GM23338 (cell line): ENCODE results near the gene QKI. TPM values are rescaled to one million over a fixed set of nuclear protein-coding genes. Genes with fewer than 3 reads are reported as not detected.

Experiments used
- ATAC-seq: fragments of 200-7000 bp; cut with Tn5 transposase; 3 replicates; pipeline ENCODE4 v1.9.1; 2020
- DNase-seq: peaks from one replicate; pipeline ENCODE4 v3.0.0-alpha.2; 2015; ENCODE audit warnings: low spot score
- H2AFZ ChIP-seq: fragments of 200-600 bp; sonication (generic); 2 replicates; pipeline ENCODE4 v1.8.0; 2016; ENCODE audit warnings: antibody characterized with exemption, mild to moderate bottlenecking, moderate library complexity
- H3F3A ChIP-seq: fragments of 200-600 bp; sonication (generic); replicated peaks from 2 replicates; pipeline ENCODE4 v1.8.0; 2017; ENCODE audit warnings: antibody characterized with exemption, mixed run types, low read depth
- H3K27ac ChIP-seq: fragments of 200-600 bp; sonication (generic); 2 replicates; pipeline ENCODE4 v1.6.1; 2016; ENCODE audit warnings: low read depth
- H3K27me3 ChIP-seq: fragments of 200-600 bp; sonication (generic); 2 replicates; pipeline ENCODE4 v1.8.0; 2016; ENCODE audit warnings: mild to moderate bottlenecking, mixed run types, moderate library complexity; ENCODE audit not compliant: insufficient read depth
- H3K36me3 ChIP-seq: fragments of 200-600 bp; sonication (generic); 2 replicates; pipeline ENCODE4 v1.8.0; 2016; ENCODE audit warnings: mild to moderate bottlenecking; ENCODE audit not compliant: insufficient read depth
- H3K4me1 ChIP-seq: fragments of 200-600 bp; sonication (generic); 2 replicates; pipeline ENCODE4 v1.8.0; 2016; ENCODE audit warnings: mild to moderate bottlenecking, moderate library complexity; ENCODE audit not compliant: insufficient read depth
- H3K4me2 ChIP-seq: fragments of 200-600 bp; sonication (generic); 2 replicates; pipeline ENCODE4 v1.7.1; 2017; ENCODE audit warnings: mixed run types
- H3K4me3 ChIP-seq: fragments of 200-600 bp; sonication (generic); 2 replicates; pipeline ENCODE4 v1.6.1; 2016; ENCODE audit warnings: mixed run types
- H3K79me2 ChIP-seq: fragments of 200-600 bp; sonication (generic); replicated peaks from 2 replicates; pipeline ENCODE4 v1.8.0; 2017; ENCODE audit warnings: mild to moderate bottlenecking; ENCODE audit not compliant: insufficient read depth
- H3K9me2 ChIP-seq: fragments of 200-600 bp; sonication (generic); 2 replicates; pipeline ENCODE4 v1.8.0; 2017; ENCODE audit not compliant: insufficient read depth
- H4K20me1 ChIP-seq: fragments of 200-600 bp; sonication (generic); replicated peaks from 2 replicates; pipeline ENCODE4 v1.8.0; 2017; ENCODE audit warnings: mild to moderate bottlenecking; ENCODE audit not compliant: insufficient read depth
- H3K27ac Mint-ChIP-seq: 2 replicates; pipeline ENCODE4 v1.8.0; 2020; ENCODE audit warnings: inconsistent platforms, mild to moderate bottlenecking, moderate library complexity, mixed read lengths
- H3K27me3 Mint-ChIP-seq: 3 replicates; pipeline ENCODE4 v1.8.0; 2022; ENCODE audit warnings: low read depth, mild to moderate bottlenecking, moderate library complexity, mixed read lengths, inconsistent platforms; ENCODE audit not compliant: insufficient read depth, poor library complexity
- H3K36me3 Mint-ChIP-seq: 3 replicates; pipeline ENCODE4 v1.8.0; 2021; ENCODE audit warnings: low read depth, mild to moderate bottlenecking, inconsistent platforms, moderate library complexity, mixed read lengths
- H3K4me1 Mint-ChIP-seq: 3 replicates; pipeline ENCODE4 v1.8.0; 2020; ENCODE audit warnings: mild to moderate bottlenecking, inconsistent platforms, mixed read lengths
- H3K4me3 Mint-ChIP-seq: 3 replicates; pipeline ENCODE4 v1.8.0; 2021; ENCODE audit warnings: moderate library complexity, mild to moderate bottlenecking, inconsistent platforms, mixed read lengths
- H3K9me3 Mint-ChIP-seq: 3 replicates; pipeline ENCODE4 v1.8.0; 2020; ENCODE audit warnings: moderate library complexity, mild to moderate bottlenecking, inconsistent platforms, mixed read lengths
- CREB1 ChIP-seq: fragments of 250-450 bp; sonication (Bioruptor Pico); IDR thresholded peaks from 2 replicates; pipeline ENCODE4 v1.5.0; 2020; ENCODE audit warnings: low read depth, mild to moderate bottlenecking, moderate library complexity
- EZH2 ChIP-seq: fragments of 200-600 bp; sonication (generic); IDR thresholded peaks from one replicate; pipeline ENCODE4 v1.8.0; 2017; ENCODE audit warnings: antibody characterized with exemption, mild to moderate bottlenecking, low read depth; ENCODE audit not compliant: unreplicated experiment
- EZH2phosphoT487 ChIP-seq: fragments of 200-600 bp; sonication (generic); IDR thresholded peaks from one replicate; pipeline ENCODE4 v1.8.1; 2018; ENCODE audit warnings: antibody characterized with exemption; ENCODE audit not compliant: unreplicated experiment
- JUNB ChIP-seq: IDR thresholded peaks from one replicate; pipeline ENCODE4 v1.6.1; 2016; ENCODE audit warnings: antibody characterized with exemption; ENCODE audit not compliant: unreplicated experiment
- NANOG ChIP-seq: IDR thresholded peaks from 2 replicates; pipeline ENCODE4 v1.6.1; 2016; ENCODE audit warnings: antibody characterized with exemption, borderline replicate concordance
- POLR2AphosphoS5 ChIP-seq: IDR thresholded peaks from 2 replicates; pipeline ENCODE4 v1.6.1; 2016; ENCODE audit warnings: antibody characterized with exemption, low read depth
- STAT1 ChIP-seq: IDR thresholded peaks from one replicate; pipeline ENCODE4 v1.6.1; 2016; ENCODE audit warnings: antibody characterized with exemption; ENCODE audit not compliant: unreplicated experiment
- ZNF114 ChIP-seq: fragments of 250-450 bp; sonication (Bioruptor Pico); IDR thresholded peaks from 2 replicates; pipeline ENCODE4 v1.5.0; 2020; ENCODE audit warnings: mild to moderate bottlenecking, moderate library complexity
- ZNF331 ChIP-seq: fragments of 250-450 bp; sonication (Bioruptor Pico); IDR thresholded peaks from 2 replicates; pipeline ENCODE4 v1.5.0; 2020; ENCODE audit warnings: low read depth, mild to moderate bottlenecking, moderate library complexity
- polyA plus RNA-seq: library from polyadenylated mRNA; unstranded; fragments of >200 nt; fragmentation: Nextera tagmentation; extraction: Ambion mirVana; gene quantifications from 2 replicates; pipeline ENCODE4 v1.2.1, GENCODE V29; 2016
- total RNA-seq: library from RNA; depleted of rRNA; stranded (reverse); fragments of >200 nt; shearing (Covaris generic); gene quantifications from 2 replicates; pipeline ENCODE4 v1.2.3, GENCODE V29; 2014
- TF ChIP-seq, protein P1 (sequence below): fragments of 250-450 bp; sonication (Bioruptor Pico); IDR thresholded peaks from 2 replicates; pipeline ENCODE4 v1.5.0; 2020; ENCODE audit warnings: mild to moderate bottlenecking, moderate library complexity
- TF ChIP-seq, protein P2 (sequence below), 2 experiments: fragments of 200-600 bp in 1 of 2; sonication (generic) in 1 of 2; conservative IDR thresholded peaks; 2 replicates each; pipeline versions ENCODE4 v1.5.1 to v1.6.1; 2016 to 2017; ENCODE audit warnings: antibody characterized with exemption in 2 of 2, low read depth in 2 of 2, mild to moderate bottlenecking in 2 of 2, moderate library complexity in 1 of 2
- TF ChIP-seq, protein P3 (sequence below): IDR thresholded peaks from 2 replicates; pipeline ENCODE4 v1.6.1; 2016; ENCODE audit warnings: antibody characterized with exemption
- TF ChIP-seq, protein P4 (sequence below): IDR thresholded peaks from one replicate; pipeline ENCODE4 v1.6.1; 2018; ENCODE audit warnings: antibody characterized with exemption; ENCODE audit not compliant: unreplicated experiment

QKI gene
- total and polyA plus RNA-seq, 2 experiments from 2014 or later: 60.8 to 159 TPM

DNA sequence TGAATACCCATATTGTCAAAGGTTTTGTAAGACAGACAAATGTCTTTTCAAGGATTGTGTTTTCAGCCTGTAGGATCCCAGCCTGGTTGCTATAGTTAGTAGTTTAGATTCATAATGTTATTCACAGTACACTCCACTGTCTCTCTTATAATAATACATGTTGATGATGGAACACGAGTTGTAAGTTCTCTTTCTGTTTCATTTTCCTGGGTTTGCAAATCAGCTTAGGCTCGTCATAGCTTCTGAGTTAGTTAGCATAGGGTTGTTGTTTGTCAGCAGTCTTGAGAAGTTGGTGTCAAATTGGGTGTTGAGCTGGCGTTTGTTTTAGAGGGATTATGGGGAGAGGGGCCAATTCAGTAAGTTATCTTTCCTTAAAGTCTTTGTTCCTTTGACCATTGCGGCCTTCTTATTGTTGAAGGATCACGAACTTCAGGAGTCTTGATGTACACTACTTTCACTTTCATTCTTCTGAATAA is 45.8 kb downstream of the QKI start:
- Histone ChIP-seq H3K27ac (no peak overlapping the region), H2AFZ (no peak overlapping the region), H3K9me2 (no peaks in the 10 kb centered on the region), H3K27me3 (no peaks in the 10 kb centered on the region), H3K4me2 (no peak overlapping the region), H3K4me3 (no peak overlapping the region), H4K20me1 (peaks cover 17% of the 10 kb centered on the region), H3K36me3 (no peaks in the 10 kb centered on the region), H3K4me1 (peaks cover 12% of the 10 kb centered on the region), H3F3A (no peaks in the 10 kb centered on the region), H3K79me2 (peaks cover 100% of the 10 kb centered on the region)
- no peaks in the 10 kb centered on the region for H3K9me3 Mint-ChIP-seq
- no peak for TF ChIP-seq JUNB
- TF ChIP-seq POLR2AphosphoS5: no peak
- TF ChIP-seq ZNF331: no peak
- no peak for TF ChIP-seq ZNF114
- no peak for TF ChIP-seq NANOG
- TF ChIP-seq, protein P1, sequence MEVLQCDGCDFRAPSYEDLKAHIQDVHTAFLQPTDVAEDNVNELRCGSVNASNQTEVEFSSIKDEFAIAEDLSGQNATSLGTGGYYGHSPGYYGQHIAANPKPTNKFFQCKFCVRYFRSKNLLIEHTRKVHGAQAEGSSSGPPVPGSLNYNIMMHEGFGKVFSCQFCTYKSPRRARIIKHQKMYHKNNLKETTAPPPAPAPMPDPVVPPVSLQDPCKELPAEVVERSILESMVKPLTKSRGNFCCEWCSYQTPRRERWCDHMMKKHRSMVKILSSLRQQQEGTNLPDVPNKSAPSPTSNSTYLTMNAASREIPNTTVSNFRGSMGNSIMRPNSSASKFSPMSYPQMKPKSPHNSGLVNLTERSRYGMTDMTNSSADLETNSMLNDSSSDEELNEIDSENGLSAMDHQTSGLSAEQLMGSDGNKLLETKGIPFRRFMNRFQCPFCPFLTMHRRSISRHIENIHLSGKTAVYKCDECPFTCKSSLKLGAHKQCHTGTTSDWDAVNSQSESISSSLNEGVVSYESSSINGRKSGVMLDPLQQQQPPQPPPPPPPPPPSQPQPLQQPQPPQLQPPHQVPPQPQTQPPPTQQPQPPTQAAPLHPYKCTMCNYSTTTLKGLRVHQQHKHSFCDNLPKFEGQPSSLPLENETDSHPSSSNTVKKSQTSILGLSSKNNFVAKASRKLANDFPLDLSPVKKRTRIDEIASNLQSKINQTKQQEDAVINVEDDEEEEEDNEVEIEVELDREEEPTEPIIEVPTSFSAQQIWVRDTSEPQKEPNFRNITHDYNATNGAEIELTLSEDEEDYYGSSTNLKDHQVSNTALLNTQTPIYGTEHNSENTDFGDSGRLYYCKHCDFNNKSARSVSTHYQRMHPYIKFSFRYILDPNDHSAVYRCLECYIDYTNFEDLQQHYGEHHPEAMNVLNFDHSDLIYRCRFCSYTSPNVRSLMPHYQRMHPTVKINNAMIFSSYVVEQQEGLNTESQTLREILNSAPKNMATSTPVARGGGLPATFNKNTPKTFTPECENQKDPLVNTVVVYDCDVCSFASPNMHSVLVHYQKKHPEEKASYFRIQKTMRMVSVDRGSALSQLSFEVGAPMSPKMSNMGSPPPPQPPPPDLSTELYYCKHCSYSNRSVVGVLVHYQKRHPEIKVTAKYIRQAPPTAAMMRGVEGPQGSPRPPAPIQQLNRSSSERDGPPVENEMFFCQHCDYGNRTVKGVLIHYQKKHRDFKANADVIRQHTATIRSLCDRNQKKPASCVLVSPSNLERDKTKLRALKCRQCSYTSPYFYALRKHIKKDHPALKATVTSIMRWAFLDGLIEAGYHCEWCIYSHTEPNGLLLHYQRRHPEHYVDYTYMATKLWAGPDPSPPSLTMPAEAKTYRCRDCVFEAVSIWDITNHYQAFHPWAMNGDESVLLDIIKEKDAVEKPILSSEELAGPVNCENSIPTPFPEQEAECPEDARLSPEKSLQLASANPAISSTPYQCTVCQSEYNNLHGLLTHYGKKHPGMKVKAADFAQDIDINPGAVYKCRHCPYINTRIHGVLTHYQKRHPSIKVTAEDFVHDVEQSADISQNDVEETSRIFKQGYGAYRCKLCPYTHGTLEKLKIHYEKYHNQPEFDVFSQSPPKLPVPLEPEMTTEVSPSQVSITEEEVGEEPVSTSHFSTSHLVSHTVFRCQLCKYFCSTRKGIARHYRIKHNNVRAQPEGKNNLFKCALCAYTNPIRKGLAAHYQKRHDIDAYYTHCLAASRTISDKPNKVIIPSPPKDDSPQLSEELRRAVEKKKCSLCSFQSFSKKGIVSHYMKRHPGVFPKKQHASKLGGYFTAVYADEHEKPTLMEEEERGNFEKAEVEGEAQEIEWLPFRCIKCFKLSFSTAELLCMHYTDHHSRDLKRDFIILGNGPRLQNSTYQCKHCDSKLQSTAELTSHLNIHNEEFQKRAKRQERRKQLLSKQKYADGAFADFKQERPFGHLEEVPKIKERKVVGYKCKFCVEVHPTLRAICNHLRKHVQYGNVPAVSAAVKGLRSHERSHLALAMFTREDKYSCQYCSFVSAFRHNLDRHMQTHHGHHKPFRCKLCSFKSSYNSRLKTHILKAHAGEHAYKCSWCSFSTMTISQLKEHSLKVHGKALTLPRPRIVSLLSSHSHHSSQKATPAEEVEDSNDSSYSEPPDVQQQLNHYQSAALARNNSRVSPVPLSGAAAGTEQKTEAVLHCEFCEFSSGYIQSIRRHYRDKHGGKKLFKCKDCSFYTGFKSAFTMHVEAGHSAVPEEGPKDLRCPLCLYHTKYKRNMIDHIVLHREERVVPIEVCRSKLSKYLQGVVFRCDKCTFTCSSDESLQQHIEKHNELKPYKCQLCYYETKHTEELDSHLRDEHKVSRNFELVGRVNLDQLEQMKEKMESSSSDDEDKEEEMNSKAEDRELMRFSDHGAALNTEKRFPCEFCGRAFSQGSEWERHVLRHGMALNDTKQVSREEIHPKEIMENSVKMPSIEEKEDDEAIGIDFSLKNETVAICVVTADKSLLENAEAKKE (CRISPR knock-in tag): no peak
- no peak for TF ChIP-seq STAT1
- no peak for TF ChIP-seq EZH2phosphoT487
- TF ChIP-seq, protein P2, sequence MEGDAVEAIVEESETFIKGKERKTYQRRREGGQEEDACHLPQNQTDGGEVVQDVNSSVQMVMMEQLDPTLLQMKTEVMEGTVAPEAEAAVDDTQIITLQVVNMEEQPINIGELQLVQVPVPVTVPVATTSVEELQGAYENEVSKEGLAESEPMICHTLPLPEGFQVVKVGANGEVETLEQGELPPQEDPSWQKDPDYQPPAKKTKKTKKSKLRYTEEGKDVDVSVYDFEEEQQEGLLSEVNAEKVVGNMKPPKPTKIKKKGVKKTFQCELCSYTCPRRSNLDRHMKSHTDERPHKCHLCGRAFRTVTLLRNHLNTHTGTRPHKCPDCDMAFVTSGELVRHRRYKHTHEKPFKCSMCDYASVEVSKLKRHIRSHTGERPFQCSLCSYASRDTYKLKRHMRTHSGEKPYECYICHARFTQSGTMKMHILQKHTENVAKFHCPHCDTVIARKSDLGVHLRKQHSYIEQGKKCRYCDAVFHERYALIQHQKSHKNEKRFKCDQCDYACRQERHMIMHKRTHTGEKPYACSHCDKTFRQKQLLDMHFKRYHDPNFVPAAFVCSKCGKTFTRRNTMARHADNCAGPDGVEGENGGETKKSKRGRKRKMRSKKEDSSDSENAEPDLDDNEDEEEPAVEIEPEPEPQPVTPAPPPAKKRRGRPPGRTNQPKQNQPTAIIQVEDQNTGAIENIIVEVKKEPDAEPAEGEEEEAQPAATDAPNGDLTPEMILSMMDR (conservative IDR thresholded peaks at IDR 0.05; ENCODE audit: low read depth in 2 of 2): no peak
- TF ChIP-seq, protein P3, sequence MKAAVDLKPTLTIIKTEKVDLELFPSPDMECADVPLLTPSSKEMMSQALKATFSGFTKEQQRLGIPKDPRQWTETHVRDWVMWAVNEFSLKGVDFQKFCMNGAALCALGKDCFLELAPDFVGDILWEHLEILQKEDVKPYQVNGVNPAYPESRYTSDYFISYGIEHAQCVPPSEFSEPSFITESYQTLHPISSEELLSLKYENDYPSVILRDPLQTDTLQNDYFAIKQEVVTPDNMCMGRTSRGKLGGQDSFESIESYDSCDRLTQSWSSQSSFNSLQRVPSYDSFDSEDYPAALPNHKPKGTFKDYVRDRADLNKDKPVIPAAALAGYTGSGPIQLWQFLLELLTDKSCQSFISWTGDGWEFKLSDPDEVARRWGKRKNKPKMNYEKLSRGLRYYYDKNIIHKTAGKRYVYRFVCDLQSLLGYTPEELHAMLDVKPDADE: no peak
- TF ChIP-seq, protein P4, sequence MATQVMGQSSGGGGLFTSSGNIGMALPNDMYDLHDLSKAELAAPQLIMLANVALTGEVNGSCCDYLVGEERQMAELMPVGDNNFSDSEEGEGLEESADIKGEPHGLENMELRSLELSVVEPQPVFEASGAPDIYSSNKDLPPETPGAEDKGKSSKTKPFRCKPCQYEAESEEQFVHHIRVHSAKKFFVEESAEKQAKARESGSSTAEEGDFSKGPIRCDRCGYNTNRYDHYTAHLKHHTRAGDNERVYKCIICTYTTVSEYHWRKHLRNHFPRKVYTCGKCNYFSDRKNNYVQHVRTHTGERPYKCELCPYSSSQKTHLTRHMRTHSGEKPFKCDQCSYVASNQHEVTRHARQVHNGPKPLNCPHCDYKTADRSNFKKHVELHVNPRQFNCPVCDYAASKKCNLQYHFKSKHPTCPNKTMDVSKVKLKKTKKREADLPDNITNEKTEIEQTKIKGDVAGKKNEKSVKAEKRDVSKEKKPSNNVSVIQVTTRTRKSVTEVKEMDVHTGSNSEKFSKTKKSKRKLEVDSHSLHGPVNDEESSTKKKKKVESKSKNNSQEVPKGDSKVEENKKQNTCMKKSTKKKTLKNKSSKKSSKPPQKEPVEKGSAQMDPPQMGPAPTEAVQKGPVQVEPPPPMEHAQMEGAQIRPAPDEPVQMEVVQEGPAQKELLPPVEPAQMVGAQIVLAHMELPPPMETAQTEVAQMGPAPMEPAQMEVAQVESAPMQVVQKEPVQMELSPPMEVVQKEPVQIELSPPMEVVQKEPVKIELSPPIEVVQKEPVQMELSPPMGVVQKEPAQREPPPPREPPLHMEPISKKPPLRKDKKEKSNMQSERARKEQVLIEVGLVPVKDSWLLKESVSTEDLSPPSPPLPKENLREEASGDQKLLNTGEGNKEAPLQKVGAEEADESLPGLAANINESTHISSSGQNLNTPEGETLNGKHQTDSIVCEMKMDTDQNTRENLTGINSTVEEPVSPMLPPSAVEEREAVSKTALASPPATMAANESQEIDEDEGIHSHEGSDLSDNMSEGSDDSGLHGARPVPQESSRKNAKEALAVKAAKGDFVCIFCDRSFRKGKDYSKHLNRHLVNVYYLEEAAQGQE: no peak
- no peak for TF ChIP-seq EZH2
- TF ChIP-seq CREB1 (CRISPR knock-in tag): no peak
- peaks cover 2% of the 10 kb centered on the region for H3K27me3 Mint-ChIP-seq
- DNase-seq (no peak), ATAC-seq (no peak)
- H3K27ac Mint-ChIP-seq: peak overlapping the region; percentile 57; the same call in 1 of the 2 replicates
- H3K36me3 Mint-ChIP-seq: no peaks in the 10 kb centered on the region
- no peak overlapping the region for H3K4me3 Mint-ChIP-seq
- peaks cover 41% of the 10 kb centered on the region for H3K4me1 Mint-ChIP-seq
